GM12878 (cell line): Measurements from ENCODE around the gene TGFBR3. TPM values are rescaled to one million over a fixed set of nuclear protein-coding genes. Genes with fewer than 3 reads are reported as not detected.

ENCODE experiments used
- ATAC-seq: fragments of 200-7000 bp; cut with Tn5 transposase; 3 replicates; pipeline ENCODE4 v1.9.1; 2020; ENCODE audit warnings: mild to moderate bottlenecking, moderate library complexity
- BruUV-seq: library from RNA; stranded (reverse); fragments of 400-500 nt; replicated peaks from 2 replicates; lab custom pipeline; 2021; lab: Mats Ljungman, UMichigan
- CTCF ChIA-PET: fragments of 300-600 bp; sonication (Branson Sonifier 250); formaldehyde crosslinking; extraction: SDS; loops from one replicate; lab custom pipeline; 2021; ENCODE audit warnings: inconsistent platforms; lab: Yijun Ruan, JAX
- POLR2A ChIA-PET: fragments of 350-600 bp; formaldehyde crosslinking; extraction: SDS; loops from one replicate; lab custom pipeline; 2021; ENCODE audit warnings: inconsistent platforms; lab: Charles Lee
- RAD21 ChIA-PET: fragments of 300-600 bp; sonication (Branson Sonifier 250); formaldehyde crosslinking; loops from one replicate; lab custom pipeline; 2023; ENCODE audit warnings: antibody characterized with exemption; ENCODE audit not compliant: unreplicated experiment; lab: Charles Lee
- SMC1A ChIA-PET: fragments of 300-600 bp; sonication (Branson Sonifier 250); formaldehyde crosslinking; loops from one replicate; lab custom pipeline; 2023; ENCODE audit not compliant: unreplicated experiment, uncharacterized antibody; lab: Charles Lee
- DNase-seq: peaks from one replicate; pipeline ENCODE4 v3.0.0-alpha.2; 2011; ENCODE audit warnings: low read depth, low spot score
- FAIRE-seq: peaks from 3 replicates; lab custom pipeline; 2011; peaks lifted over from hg19 to GRCh38; lab: Jason Lieb, UNC
- H2AFZ ChIP-seq: 2 replicates; pipeline ENCODE4 v1.6.0; 2011; ENCODE audit warnings: low read depth, low read length, control low read depth; ENCODE audit not compliant: control insufficient read depth
- H3K27ac ChIP-seq: 2 replicates; pipeline ENCODE4 v1.5.1; 2011; ENCODE audit warnings: control low read depth; ENCODE audit not compliant: control insufficient read depth, insufficient read depth
- H3K27me3 ChIP-seq, 2 experiments: replicated peaks in 1 of 2; 2 replicates each; pipeline versions ENCODE4 v1.6.0 to v1.6.1; 2011; ENCODE audit warnings: low read length in 1 of 2; ENCODE audit not compliant: control insufficient read depth in 2 of 2, insufficient read depth in 2 of 2
- H3K36me3 ChIP-seq, 2 experiments: 2 replicates each; pipeline ENCODE4 v1.5.1; 2011; ENCODE audit warnings: low read length in 1 of 2; ENCODE audit not compliant: control insufficient read depth in 2 of 2, insufficient read depth in 2 of 2
- H3K4me1 ChIP-seq: 2 replicates; pipeline ENCODE4 v1.6.1; 2011; ENCODE audit warnings: mild to moderate bottlenecking, low read length, moderate library complexity, mixed read lengths; ENCODE audit not compliant: control insufficient read depth, insufficient read depth
- H3K4me2 ChIP-seq: 2 replicates; pipeline ENCODE4 v1.6.0; 2011; ENCODE audit warnings: control low read depth; ENCODE audit not compliant: control insufficient read depth, insufficient read depth
- H3K4me3 ChIP-seq: fragments of 200-600 bp; sonication (generic); 2 replicates; pipeline ENCODE4 v1.5.1; 2016
- H3K79me2 ChIP-seq: 2 replicates; pipeline ENCODE4 v1.6.0; 2011; ENCODE audit warnings: low read length; ENCODE audit not compliant: control insufficient read depth, insufficient read depth
- H3K9ac ChIP-seq: 2 replicates; pipeline ENCODE4 v1.8.0; 2011; ENCODE audit warnings: low read length, control low read depth, mixed read lengths; ENCODE audit not compliant: control insufficient read depth, insufficient read depth
- H3K9me3 ChIP-seq: replicated peaks from 3 replicates; pipeline ENCODE4 v1.5.1; 2011; ENCODE audit warnings: mild to moderate bottlenecking, low read length; ENCODE audit not compliant: control insufficient read depth, insufficient read depth
- H4K20me1 ChIP-seq: 2 replicates; pipeline ENCODE4 v1.6.0; 2011; ENCODE audit not compliant: control insufficient read depth, insufficient read depth
- BCL11A ChIP-seq: IDR thresholded peaks from 2 replicates; pipeline ENCODE4 v1.6.1; 2011; ENCODE audit warnings: low read depth, low read length
- BCL3 ChIP-seq: IDR thresholded peaks from 2 replicates; pipeline ENCODE4 v1.6.1; 2011; ENCODE audit warnings: borderline replicate concordance, low read depth, mild to moderate bottlenecking, moderate library complexity, low read length; ENCODE audit not compliant: insufficient read depth, poor library complexity, severe bottlenecking
- CBFB ChIP-seq: IDR thresholded peaks from 2 replicates; pipeline ENCODE4 v1.6.1; 2016; ENCODE audit warnings: antibody characterized with exemption, low read depth
- CBX3 ChIP-seq: fragments of 200-600 bp; sonication (generic); IDR thresholded peaks from 2 replicates; pipeline ENCODE4 v1.6.1; 2016; ENCODE audit warnings: low read depth, borderline replicate concordance
- CREM ChIP-seq: IDR thresholded peaks from 2 replicates; pipeline ENCODE4 v1.6.1; 2014; ENCODE audit warnings: antibody characterized with exemption, low read depth
- GABPA ChIP-seq: IDR thresholded peaks from 2 replicates; pipeline ENCODE4 v1.6.1; 2014; ENCODE audit warnings: antibody characterized with exemption, low read depth, mild to moderate bottlenecking, inconsistent platforms
- HSF1 ChIP-seq: fragments of 150-350 bp; IDR thresholded peaks from 2 replicates; pipeline ENCODE4 v1.6.1; 2014; ENCODE audit warnings: mild to moderate bottlenecking, low read depth, low read length
- MXI1 ChIP-seq: fragments of 150-350 bp; IDR thresholded peaks from 2 replicates; pipeline ENCODE4 v1.6.1; 2011; ENCODE audit warnings: low read depth, mild to moderate bottlenecking, inconsistent platforms, low read length, improper control_type of control experiment
- NBN ChIP-seq: fragments of 450-650 bp; IDR thresholded peaks from 2 replicates; pipeline ENCODE4 v1.6.1; 2016
- NR2F1 ChIP-seq: fragments of 450-650 bp; conservative IDR thresholded peaks from 2 replicates; pipeline ENCODE4 v1.6.1; 2017; ENCODE audit warnings: mild to moderate bottlenecking
- POLR2AphosphoS2 ChIP-seq: IDR thresholded peaks from 2 replicates; pipeline ENCODE4 v1.6.1; 2011; ENCODE audit warnings: low read depth, mild to moderate bottlenecking, low read length, improper control_type of control experiment, moderate library complexity
- RAD51 ChIP-seq: fragments of 450-650 bp; IDR thresholded peaks from 2 replicates; pipeline ENCODE4 v1.6.1; 2016; ENCODE audit warnings: moderate library complexity, mild to moderate bottlenecking, inconsistent platforms
- RCOR1 ChIP-seq: conservative IDR thresholded peaks from 2 replicates; pipeline ENCODE4 v1.6.1; 2012; ENCODE audit warnings: low read depth, low read length, improper control_type of control experiment
- SRF ChIP-seq, 2 experiments: IDR thresholded peaks; 2 replicates each; pipeline ENCODE4 v1.6.1; 2011; ENCODE audit warnings: low read depth in 2 of 2, low read length in 2 of 2, mild to moderate bottlenecking in 1 of 2, moderate library complexity in 1 of 2
- STAT1 ChIP-seq: fragments of 450-650 bp; conservative IDR thresholded peaks from 2 replicates; pipeline ENCODE4 v1.6.1; 2014; ENCODE audit warnings: antibody characterized with exemption, mild to moderate bottlenecking
- TAF1 ChIP-seq: IDR thresholded peaks from 2 replicates; pipeline ENCODE4 v1.6.1; 2011; ENCODE audit warnings: mild to moderate bottlenecking, low read depth, low read length, borderline replicate concordance
- TCF3 ChIP-seq: IDR thresholded peaks from 2 replicates; pipeline ENCODE4 v1.6.1; 2012; ENCODE audit warnings: low read depth, mild to moderate bottlenecking, low read length, borderline replicate concordance; ENCODE audit not compliant: insufficient read depth
- ZBTB11 ChIP-seq: fragments of 450-650 bp; formaldehyde crosslinking; IDR thresholded peaks from 2 replicates; pipeline ENCODE4 v1.5.0; 2022; ENCODE audit warnings: mild to moderate bottlenecking, missing genetic modification characterization
- ZNF622 ChIP-seq: fragments of 450-650 bp; IDR thresholded peaks from 2 replicates; pipeline ENCODE4 v1.6.1; 2017; ENCODE audit warnings: mild to moderate bottlenecking, inconsistent platforms
- WGBS: methylation state at CpG from one replicate; pipeline ENCODE4 v1.1.6; 2016; ENCODE audit warnings: low lambda C conversion rate; ENCODE audit not compliant: insufficient replicate concordance, insufficient coverage; ENCODE audit errors: missing lambda C conversion rate; 5-methylcytosine and 5-hydroxymethylcytosine counted together
- in situ Hi-C: fragments of 300-500 bp; cut with MboI; formaldehyde crosslinking; loops from 9 replicates; pipeline ENCODE4 v1.14.3; 2018; ENCODE audit warnings: mixed read lengths
- intact Hi-C: fragments of 100-400 bp; cut with micrococcal nuclease; formaldehyde crosslinking; loops from one replicate; pipeline ENCODE4 v1.14.2; 2022; ENCODE audit not compliant: unreplicated experiment
- polyA plus RNA-seq, 11 experiments: library from polyadenylated mRNA; depleted of rRNA in 4 of 11; unstranded in 6 of 11; stranded (reverse) in 5 of 11; fragments of >200 nt; fragmentation: Nextera tagmentation in 4 of 11; fragmentation: Illumina TruSeq in 1 of 11; extraction: Ambion mirVana in 4 of 11; extraction: Trizol in 1 of 11; gene quantifications; 1 replicate in 1 of 11; 2 replicates in 10 of 11; pipeline versions ENCODE4 v1.2.1 to v1.2.3, GENCODE V29; 2011 to 2016; ENCODE audit warnings: inconsistent platforms in 2 of 11, missing spikeins in 2 of 11, low read depth in 1 of 11
- total RNA-seq, 4 experiments: library from RNA; depleted of rRNA in 3 of 4; stranded (reverse); fragments of >200 nt in 3 of 4; fragmentation: Illumina TruSeq in 1 of 4; extraction: Trizol in 1 of 4; gene quantifications; 2 replicates each; pipeline versions ENCODE4 v1.2.1 to v1.2.3, GENCODE V29; 2013 to 2021

Gene TGFBR3
- total and polyA plus RNA-seq, 10 of the 15 experiments (the other 5 are each of a cell fraction or from before 2014, with no cell fraction given) = 2.7 to 16.5 (median 12.6) TPM

GRCh38 chr1:91791691-91792488 is 94.1 kb downstream of the TGFBR3 start:
- intact Hi-C loops = no loop called here
- ChIA-PET POLR2A (no interaction called here), RAD21 (interaction anchor here (0.7 kb wide), 1 partner anchor 816 kb away, joined by 3 read pairs; no protein-coding TSS in a partner anchor), CTCF (interaction anchor here (0.6 to 2.2 kb wide), 5 partner anchors 16 to 279 kb away, joined by 3 to 10 read pairs (median 3); no protein-coding TSS in a partner anchor), SMC1A (interaction anchor here (0.9 kb wide), 1 partner anchor 45 kb away, joined by 3 read pairs; no protein-coding TSS in a partner anchor)
- WGBS = 37% methylated on average over 8 of the region's 8 CpGs
- Histone ChIP-seq H3K9me3 (no peaks in the 10 kb centered on the region), H3K9ac (no peak overlapping the region), H3K4me3 (no peak overlapping the region), H3K27ac (no peak overlapping the region), H2AFZ (no peak overlapping the region; the same call in 1 of the 2 replicates), H3K27me3 (no peaks in the 10 kb centered on the region), H3K79me2 (no peaks in the 10 kb centered on the region), H3K4me1 (no peaks in the 10 kb centered on the region), H4K20me1 (no peaks in the 10 kb centered on the region), H3K4me2 (no peak overlapping the region), H3K36me3 (no peaks in the 10 kb centered on the region; a peak in 1 of 4 replicates)
- DNase-seq = no peak
- in situ Hi-C loops = no loop called here
- no TSS peak for BruUV-seq
- no peak for TF ChIP-seq BCL3
- TF ChIP-seq RAD51 = no peak
- no peak for TF ChIP-seq TAF1
- no peak for TF ChIP-seq SRF (IDR thresholded peaks at IDR 0.05; ENCODE audit: low read depth in 2 of 2, low read length in 2 of 2)
- TF ChIP-seq TCF3 = no peak
- TF ChIP-seq POLR2AphosphoS2 = no peak
- TF ChIP-seq GABPA = no peak
- no peak for TF ChIP-seq STAT1
- TF ChIP-seq NR2F1 = no peak
- no peak for TF ChIP-seq CBFB
- no peak for TF ChIP-seq MXI1
- TF ChIP-seq ZBTB11 (CRISPR knock-in tag) = no peak
- no peak for TF ChIP-seq RCOR1
- no peak for TF ChIP-seq BCL11A
- no peak for TF ChIP-seq CREM
- TF ChIP-seq NBN = no peak
- no peak for TF ChIP-seq ZNF622
- TF ChIP-seq CBX3 = no peak
- TF ChIP-seq HSF1 = no peak
- ATAC-seq = peak; percentile 50
- peak; percentile 27 for FAIRE-seq
